Coronary artery (tissue), 2 donors: Measurements from ENCODE around the gene MATN1.

Experiments used
- DNase-seq: peaks from one replicate; pipeline ENCODE4 v3.0.0-alpha.2; 2017; ENCODE audit warnings: low spot score
- H3K27ac ChIP-seq, 2 donors: fragments of 200-600 bp; sonication (generic); one replicate each; pipeline ENCODE4 v1.5.1; 2016 to 2019
- H3K4me3 ChIP-seq: fragments of 200-600 bp; sonication (generic); 2 replicates; pipeline ENCODE4 v1.5.1; 2016; ENCODE audit warnings: mild to moderate bottlenecking, moderate library complexity
- TF ChIP-seq, protein P1 (sequence below): fragments of 200-600 bp; sonication (generic); IDR thresholded peaks from one replicate; pipeline ENCODE4 v1.5.1; 2019; ENCODE audit warnings: antibody characterized with exemption

The MATN1 gene

DNA sequence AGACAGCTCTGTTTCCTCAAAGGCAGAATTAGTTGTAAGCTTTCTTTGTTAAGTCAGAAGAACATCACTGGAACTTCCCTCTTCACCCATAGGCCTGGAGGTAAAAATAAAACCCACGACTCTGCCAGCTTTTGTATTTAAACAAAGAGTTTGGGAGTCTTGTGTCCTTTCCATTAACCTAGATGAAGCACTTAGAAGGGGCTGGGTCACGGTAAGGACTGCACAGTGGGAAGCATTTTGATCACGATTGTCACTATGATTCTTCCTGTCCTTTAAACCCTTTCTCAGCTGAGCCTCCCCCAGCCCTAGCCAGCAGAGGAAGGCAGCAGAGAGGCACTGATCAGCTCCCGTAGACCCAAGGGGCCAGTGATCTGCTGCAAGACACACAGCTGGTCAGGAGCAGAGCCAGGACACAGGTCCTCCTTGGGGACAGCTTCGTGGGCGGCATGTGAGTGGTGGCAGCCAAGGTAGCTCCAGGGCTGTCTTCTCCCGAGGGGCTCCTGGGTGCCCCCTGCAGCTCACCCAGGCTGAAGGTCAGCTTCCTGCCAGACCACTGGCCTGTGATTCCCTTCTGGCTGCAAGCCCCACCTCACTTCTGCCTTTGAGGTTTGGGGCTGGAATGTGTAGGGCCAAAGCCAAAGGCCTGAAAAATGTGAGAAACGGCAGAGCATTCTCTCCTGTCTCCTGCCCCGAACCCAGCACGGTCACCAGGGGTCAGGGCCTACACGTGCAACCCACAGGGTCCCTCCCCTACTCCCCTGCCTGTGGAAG, 38.2 kb upstream of the MATN1 start:
- H3K27ac ChIP-seq, result no peak overlapping the region
- DNase-seq, result no peak
- TF ChIP-seq, protein P1, sequence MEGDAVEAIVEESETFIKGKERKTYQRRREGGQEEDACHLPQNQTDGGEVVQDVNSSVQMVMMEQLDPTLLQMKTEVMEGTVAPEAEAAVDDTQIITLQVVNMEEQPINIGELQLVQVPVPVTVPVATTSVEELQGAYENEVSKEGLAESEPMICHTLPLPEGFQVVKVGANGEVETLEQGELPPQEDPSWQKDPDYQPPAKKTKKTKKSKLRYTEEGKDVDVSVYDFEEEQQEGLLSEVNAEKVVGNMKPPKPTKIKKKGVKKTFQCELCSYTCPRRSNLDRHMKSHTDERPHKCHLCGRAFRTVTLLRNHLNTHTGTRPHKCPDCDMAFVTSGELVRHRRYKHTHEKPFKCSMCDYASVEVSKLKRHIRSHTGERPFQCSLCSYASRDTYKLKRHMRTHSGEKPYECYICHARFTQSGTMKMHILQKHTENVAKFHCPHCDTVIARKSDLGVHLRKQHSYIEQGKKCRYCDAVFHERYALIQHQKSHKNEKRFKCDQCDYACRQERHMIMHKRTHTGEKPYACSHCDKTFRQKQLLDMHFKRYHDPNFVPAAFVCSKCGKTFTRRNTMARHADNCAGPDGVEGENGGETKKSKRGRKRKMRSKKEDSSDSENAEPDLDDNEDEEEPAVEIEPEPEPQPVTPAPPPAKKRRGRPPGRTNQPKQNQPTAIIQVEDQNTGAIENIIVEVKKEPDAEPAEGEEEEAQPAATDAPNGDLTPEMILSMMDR, result no peak
- no peak overlapping the region for H3K4me3 ChIP-seq

DNA sequence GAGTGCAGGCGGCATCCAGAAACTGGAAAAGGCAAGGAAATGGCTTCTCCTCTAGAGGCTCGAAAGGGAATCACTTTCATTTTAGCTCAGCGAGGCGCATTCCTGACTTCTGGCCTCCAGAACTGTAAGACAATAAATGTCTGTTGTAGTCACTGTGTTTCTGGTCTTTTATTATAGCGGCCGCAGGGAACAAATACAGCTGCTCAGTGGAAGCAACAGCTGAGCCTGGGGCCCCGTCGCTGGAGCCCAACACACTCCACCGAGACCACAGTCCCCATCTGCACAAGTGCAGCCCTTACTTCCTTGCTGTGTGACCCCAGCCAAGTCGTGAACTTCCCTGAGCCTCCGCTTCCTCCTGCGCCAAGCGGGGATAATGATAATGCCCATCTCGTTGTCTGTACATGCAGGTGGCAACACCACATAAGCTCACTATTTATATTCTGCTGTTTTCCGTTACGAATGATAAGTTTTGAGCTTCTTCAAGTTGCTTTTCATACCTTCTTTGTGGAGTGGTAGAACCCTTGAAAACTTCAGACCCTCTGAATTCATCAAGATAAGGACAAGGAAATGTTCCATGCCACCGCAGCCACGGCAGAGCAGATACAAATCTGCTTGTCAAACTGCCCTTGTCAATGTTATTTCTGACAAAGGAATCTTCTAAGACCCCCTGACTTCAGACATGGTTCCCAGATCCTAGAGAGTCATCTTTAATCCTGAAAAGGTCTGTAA, 37.4 kb upstream of the MATN1 start:
- DNase-seq, result no peak
- Histone ChIP-seq H3K4me3 (no peak overlapping the region), H3K27ac (no peak overlapping the region)
- TF ChIP-seq, protein P1, result no peak

DNA sequence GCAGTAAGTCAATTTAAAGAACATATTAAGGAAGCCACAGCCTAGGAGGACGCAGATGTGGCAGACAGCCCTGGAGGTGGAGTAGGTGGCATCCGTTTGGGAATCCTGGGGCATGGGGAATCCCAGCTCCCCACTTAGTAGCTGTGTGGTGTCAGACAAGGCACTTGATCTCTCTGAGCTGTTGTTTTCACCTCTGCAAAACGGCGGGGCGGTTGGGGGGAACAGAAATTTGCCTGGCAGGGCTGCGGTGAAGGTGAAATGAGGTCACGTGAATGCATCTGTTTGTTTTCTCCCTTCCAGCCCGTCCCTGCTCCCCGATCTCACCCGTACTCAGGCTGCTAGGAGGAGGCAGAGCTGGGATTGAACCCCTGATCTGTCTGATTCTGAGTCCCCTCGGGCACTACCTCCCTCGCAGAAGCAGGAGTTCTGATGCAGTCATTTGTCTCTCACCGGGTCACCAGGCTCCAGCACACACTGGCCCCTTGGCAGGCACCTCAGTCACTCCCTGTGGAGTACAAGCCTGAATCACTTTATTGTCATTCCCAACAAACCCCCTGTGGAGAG, 36.4 kb upstream of the MATN1 start:
- no peak overlapping the region for H3K27ac ChIP-seq
- TF ChIP-seq, protein P1, result no peak

DNA sequence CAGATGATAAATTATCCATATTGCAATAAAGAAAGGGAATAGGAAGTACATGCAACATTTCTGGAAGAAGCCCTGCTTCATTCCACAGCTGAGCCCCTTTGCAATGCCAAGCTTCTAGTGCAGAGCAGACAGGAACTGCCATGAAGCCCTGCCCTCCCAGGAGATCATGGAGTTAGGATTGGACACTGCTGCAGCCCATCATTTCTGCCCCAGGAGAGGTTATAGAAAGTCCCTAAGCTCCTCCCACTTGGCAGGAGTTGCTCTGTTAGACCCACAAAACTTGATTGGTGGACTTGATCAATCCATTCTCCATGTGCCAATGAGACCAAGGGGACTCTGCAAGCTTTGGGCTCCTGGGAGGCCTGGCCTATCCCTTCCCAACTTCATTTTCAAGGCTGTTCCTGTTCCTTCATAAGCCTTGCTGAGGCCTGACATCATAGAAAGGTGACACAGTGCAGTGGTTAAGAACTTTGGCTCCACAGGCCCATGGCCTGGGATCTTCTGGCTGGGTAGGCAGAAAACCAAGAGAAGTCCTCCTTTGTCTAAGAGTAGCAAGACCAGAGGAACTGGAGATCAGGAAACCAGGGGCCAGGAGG, 35.5 kb upstream of the MATN1 start:
- Histone ChIP-seq H3K27ac (peak overlapping the region in 1 of 2 donors; percentile 82), H3K4me3 (no peak overlapping the region)
- TF ChIP-seq, protein P1, result no peak
- DNase-seq, result no peak

More for the DNA sequence above, 36.4 kb upstream of the MATN1 start:
- no peak overlapping the region for H3K4me3 ChIP-seq
- no peak for DNase-seq

DNA sequence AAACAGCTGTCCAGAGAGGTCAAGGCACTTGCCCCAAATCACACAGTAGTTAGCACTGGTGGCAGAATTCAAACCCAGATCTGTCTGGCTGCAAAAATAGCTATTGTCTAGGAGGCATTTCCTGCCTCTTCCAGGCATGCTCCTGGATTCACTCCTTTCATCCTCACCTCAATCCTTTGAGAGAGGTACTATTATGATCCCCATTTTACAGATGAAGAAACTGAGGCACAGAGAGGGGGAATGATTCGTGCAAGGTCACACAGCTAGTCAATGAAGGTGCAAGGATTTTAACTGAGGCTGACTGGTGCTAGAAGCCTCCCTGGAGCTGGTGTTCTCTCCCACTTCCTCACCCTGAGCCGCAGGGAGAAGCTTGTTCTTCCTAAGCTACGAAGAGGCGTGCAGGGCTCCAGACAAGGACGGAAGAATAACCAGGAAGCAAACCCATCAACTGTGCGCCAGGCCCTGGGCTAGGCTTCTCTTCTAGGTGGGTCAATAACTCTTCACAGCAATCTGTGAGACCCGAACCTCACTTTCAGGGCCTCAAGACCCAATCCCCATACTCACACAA, 34.8 kb upstream of the MATN1 start:
- Histone ChIP-seq H3K27ac (peak overlapping the region in 1 of 2 donors; percentile 82), H3K4me3 (peak overlapping the region; percentile 62)
- no peak for DNase-seq
- TF ChIP-seq, protein P1, result no peak

DNA sequence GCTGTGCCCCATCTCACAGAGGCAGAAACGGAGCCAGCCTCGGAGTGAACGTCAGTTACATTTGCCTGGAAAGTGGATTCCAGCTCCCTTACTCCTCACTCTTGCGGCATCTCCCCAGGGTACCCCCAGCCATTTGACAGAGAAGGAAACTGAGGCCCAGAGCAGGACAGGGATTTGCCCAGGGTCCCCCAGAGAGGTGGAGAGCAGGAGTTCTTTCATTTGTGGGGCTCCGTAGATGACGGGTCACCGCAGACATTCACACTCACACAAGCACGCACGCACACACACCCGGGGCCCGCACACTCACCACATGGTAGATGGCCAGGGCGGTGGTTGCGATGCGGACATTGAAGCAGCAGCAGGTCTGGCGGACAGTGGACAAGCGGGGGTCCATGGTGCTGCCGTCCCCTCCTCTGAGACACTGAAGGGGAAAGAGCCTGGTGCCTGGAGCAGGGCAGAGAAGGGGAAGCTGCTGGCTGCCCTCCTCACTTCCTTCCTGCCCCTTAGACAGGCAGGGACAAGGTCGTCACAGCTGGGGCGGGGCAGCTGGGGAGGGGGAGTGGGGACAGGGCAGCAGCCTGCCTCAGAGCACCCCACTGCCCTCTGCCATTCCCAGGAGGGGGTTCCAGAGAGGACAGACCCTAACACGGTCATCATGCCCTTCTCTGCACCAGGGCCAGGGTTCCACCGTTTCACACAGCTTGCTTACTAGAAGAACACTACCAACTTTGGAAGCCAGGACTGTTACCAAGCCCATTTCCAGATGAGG, 34.2 kb upstream of the MATN1 start, which contains the start of gene LAPTM5:
LAPTM5 (minus strand) TSS at position 423 of the 769 bp plus-strand sequence; CDS start at position 394, 29 bp downstream.
- no peak for DNase-seq
- TF ChIP-seq, protein P1, result no peak

More for the DNA sequence above, 34.2 kb upstream of the MATN1 start, which contains the start of gene LAPTM5:
- Histone ChIP-seq H3K27ac (peak within 1 kb of the TSS; percentile 69 to 82), H3K4me3 (peak within 1 kb of the TSS; percentile 62)
